H9 (cell line): ENCODE data around the gene HSD11B1L. TPM values are rescaled to one million over a fixed set of nuclear protein-coding genes. Genes with fewer than 3 reads are reported as not detected.
A peak's percentile ranks its signal among the peaks of the same experiment; 100 is the strongest.

Source experiments
- DNase-seq: peaks from one replicate; pipeline ENCODE4 v3.0.0-alpha.2; 2017
- H2AFZ ChIP-seq: one replicate; pipeline ENCODE4 v1.6.1; 2013; ENCODE audit warnings: mild to moderate bottlenecking, low read length, control low read depth, moderate library complexity
- H2AK5ac ChIP-seq: 2 replicates; pipeline ENCODE4 v1.6.1; 2013; ENCODE audit warnings: low read length, control low read depth, mixed read lengths; ENCODE audit not compliant: insufficient read length
- H2BK120ac ChIP-seq: one replicate; pipeline ENCODE4 v1.6.1; 2013; ENCODE audit warnings: low read depth, mild to moderate bottlenecking, low read length, control low read depth, inconsistent platforms; ENCODE audit not compliant: poor library complexity, severe bottlenecking
- H2BK12ac ChIP-seq: 2 replicates; pipeline ENCODE4 v1.6.1; 2013; ENCODE audit warnings: low read length, control low read depth, mixed read lengths, low read depth; ENCODE audit not compliant: insufficient read length
- H2BK15ac ChIP-seq: 2 replicates; pipeline ENCODE4 v1.6.1; 2013; ENCODE audit warnings: low read depth, low read length, control low read depth
- H2BK20ac ChIP-seq: one replicate; pipeline ENCODE4 v1.6.1; 2013; ENCODE audit warnings: low read depth, mild to moderate bottlenecking, low read length, control low read depth, inconsistent platforms; ENCODE audit not compliant: poor library complexity, severe bottlenecking
- H2BK5ac ChIP-seq: 2 replicates; pipeline ENCODE4 v1.6.1; 2013; ENCODE audit warnings: low read length, control low read depth, mixed read lengths; ENCODE audit not compliant: insufficient read length
- H3K14ac ChIP-seq: 2 replicates; pipeline ENCODE4 v1.6.1; 2013; ENCODE audit warnings: low read length, control low read depth; ENCODE audit not compliant: insufficient read depth
- H3K18ac ChIP-seq: 2 replicates; pipeline ENCODE4 v1.6.1; 2013; ENCODE audit warnings: low read depth, mild to moderate bottlenecking, mixed read lengths, low read length, control low read depth; ENCODE audit not compliant: insufficient read length
- H3K23ac ChIP-seq: 2 replicates; pipeline ENCODE4 v1.6.1; 2013; ENCODE audit warnings: low read length, control low read depth, mixed read lengths, low read depth; ENCODE audit not compliant: insufficient read length
- H3K23me2 ChIP-seq: 2 replicates; pipeline ENCODE4 v1.6.1; 2013; ENCODE audit warnings: low read depth, mild to moderate bottlenecking, mixed read lengths, low read length, control low read depth; ENCODE audit not compliant: insufficient read length, poor library complexity, severe bottlenecking
- H3K27ac ChIP-seq: 2 replicates; pipeline ENCODE4 v1.5.1; 2013; ENCODE audit warnings: low read length, control low read depth, mixed read lengths, low read depth; ENCODE audit not compliant: insufficient read length
- H3K27me3 ChIP-seq: 2 replicates; pipeline ENCODE4 v1.6.1; 2013; ENCODE audit warnings: low read length, control low read depth, inconsistent platforms; ENCODE audit not compliant: insufficient read depth
- H3K4ac ChIP-seq: 2 replicates; pipeline ENCODE4 v1.6.1; 2013; ENCODE audit warnings: low read depth, mild to moderate bottlenecking, control low read depth, inconsistent platforms, low read length, moderate library complexity
- H3K4me1 ChIP-seq: 2 replicates; pipeline ENCODE4 v1.6.1; 2013; ENCODE audit warnings: low read length, control low read depth, inconsistent platforms; ENCODE audit not compliant: insufficient read depth
- H3K4me2 ChIP-seq: 2 replicates; pipeline ENCODE4 v1.6.1; 2013; ENCODE audit warnings: low read length, control low read depth, mixed read lengths; ENCODE audit not compliant: insufficient read length, insufficient read depth
- H3K56ac ChIP-seq: 2 replicates; pipeline ENCODE4 v1.6.1; 2013; ENCODE audit warnings: low read depth, mild to moderate bottlenecking, mixed read lengths, low read length, control low read depth; ENCODE audit not compliant: insufficient read length
- H3K79me1 ChIP-seq: 2 replicates; pipeline ENCODE4 v1.6.1; 2013; ENCODE audit warnings: low read depth, mild to moderate bottlenecking, moderate library complexity, low read length, control low read depth, inconsistent platforms; ENCODE audit not compliant: insufficient read depth, poor library complexity, severe bottlenecking
- H3K79me2 ChIP-seq: 2 replicates; pipeline ENCODE4 v1.6.1; 2013; ENCODE audit warnings: low read length, control low read depth, inconsistent platforms; ENCODE audit not compliant: insufficient read depth
- H3K9ac ChIP-seq: 2 replicates; pipeline ENCODE4 v1.6.1; 2013; ENCODE audit warnings: low read length, control low read depth, mixed read lengths; ENCODE audit not compliant: insufficient read length; ENCODE audit errors: extremely low read depth
- H3K9me3 ChIP-seq: one replicate; pipeline ENCODE4 v1.6.1; 2013; ENCODE audit warnings: low read depth, low read length, inconsistent platforms; ENCODE audit not compliant: control insufficient read depth
- H3T11ph ChIP-seq: one replicate; pipeline ENCODE4 v1.6.1; 2013; ENCODE audit warnings: mild to moderate bottlenecking, low read length, control low read depth, inconsistent platforms
- H4K20me1 ChIP-seq: one replicate; pipeline ENCODE4 v1.6.1; 2013; ENCODE audit not compliant: control insufficient read depth, insufficient read length, insufficient read depth
- H4K5ac ChIP-seq: 2 replicates; pipeline ENCODE4 v1.6.1; 2013; ENCODE audit warnings: low read depth, mild to moderate bottlenecking, mixed read lengths, low read length, control low read depth; ENCODE audit not compliant: insufficient read length
- H4K8ac ChIP-seq: replicated peaks from 2 replicates; pipeline ENCODE4 v1.6.1; 2013; ENCODE audit warnings: low read length, control low read depth, mixed read lengths, low read depth; ENCODE audit not compliant: insufficient read length
- H4K91ac ChIP-seq: 2 replicates; pipeline ENCODE4 v1.6.1; 2013; ENCODE audit warnings: low read depth, mild to moderate bottlenecking, moderate library complexity, mixed read lengths, low read length, control low read depth; ENCODE audit not compliant: insufficient read length
- H3K27ac Mint-ChIP-seq, 3 experiments: 2 replicates in 2 of 3; 3 replicates in 1 of 3; pipeline ENCODE4 v1.8.0; 2020 to 2021; ENCODE audit warnings: mixed read lengths in 3 of 3, mild to moderate bottlenecking in 1 of 3, moderate library complexity in 1 of 3
- H3K27me3 Mint-ChIP-seq: 2 replicates; pipeline ENCODE4 v1.8.0; 2021; ENCODE audit warnings: low read depth, mild to moderate bottlenecking, moderate library complexity, mixed read lengths
- H3K36me3 Mint-ChIP-seq, 3 experiments: 2 replicates in 2 of 3; 3 replicates in 1 of 3; pipeline ENCODE4 v1.8.0; 2020 to 2021; ENCODE audit warnings: low read depth in 3 of 3, mixed read lengths in 3 of 3; ENCODE audit not compliant: insufficient read depth in 1 of 3
- H3K4me1 Mint-ChIP-seq, 2 experiments: 2 replicates each; pipeline ENCODE4 v1.8.0; 2020; ENCODE audit warnings: mixed read lengths in 2 of 2
- H3K4me3 Mint-ChIP-seq, 2 experiments: 2 replicates in 1 of 2; 3 replicates in 1 of 2; pipeline ENCODE4 v1.8.0; 2020 to 2021; ENCODE audit warnings: mild to moderate bottlenecking in 2 of 2, mixed read lengths in 2 of 2, moderate library complexity in 1 of 2
- H3K9me3 Mint-ChIP-seq, 2 experiments: 2 replicates in 1 of 2; 3 replicates in 1 of 2; pipeline ENCODE4 v1.8.0; 2020; ENCODE audit warnings: mild to moderate bottlenecking in 2 of 2, mixed read lengths in 2 of 2, moderate library complexity in 1 of 2
- WGBS: extraction: QIAGEN DNeasy Blood & Tissue Kit; methylation state at CpG from one replicate; pipeline ENCODE4 v1.1.7; 2013; ENCODE audit warnings: missing lambda C conversion rate, low lambda C conversion rate, mixed read lengths; ENCODE audit not compliant: insufficient read length; ENCODE audit errors: extremely low coverage; 5-methylcytosine and 5-hydroxymethylcytosine counted together
- total RNA-seq: library from RNA; stranded (reverse); gene quantifications from 2 replicates; pipeline ENCODE4 v1.2.1, GENCODE V29; 2021
- TF ChIP-seq, protein P1 (sequence below): fragments of 200-600 bp; sonication (generic); conservative IDR thresholded peaks from 3 replicates; pipeline ENCODE4 v1.8.0; 2021; ENCODE audit warnings: antibody characterized with exemption, mild to moderate bottlenecking

HSD11B1L gene
- total RNA-seq, 1 experiment from 2014 or later: 9.3 TPM

DNA sequence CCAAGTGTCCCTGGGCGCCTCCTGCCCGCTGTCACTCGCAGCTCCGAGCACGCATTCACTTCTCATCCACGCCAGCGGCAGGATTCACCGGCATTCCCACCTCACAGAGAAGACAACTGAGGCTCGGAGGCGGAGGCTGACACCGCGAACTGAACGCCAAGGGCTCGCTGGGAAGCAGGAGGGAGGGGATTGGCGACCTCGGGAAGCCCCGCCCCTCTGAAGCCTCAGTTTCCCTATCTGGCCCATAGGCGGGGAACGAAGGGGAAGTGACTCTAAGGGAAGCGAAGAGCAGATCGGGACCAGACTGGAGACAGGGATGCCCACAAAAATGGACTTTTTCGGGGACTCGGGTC lies 767 bp upstream of the HSD11B1L start:
- no peaks in the 10 kb centered on the region; the same call in 1 of the 2 replicates for H3K4me1 ChIP-seq
- no peak overlapping the region; the same call in 1 of the 2 replicates for H3K14ac ChIP-seq
- peak overlapping the region; percentile 69 for H3K4me2 ChIP-seq
- H3K56ac ChIP-seq: no peak overlapping the region
- no peak overlapping the region for H2BK5ac ChIP-seq
- Mint-ChIP-seq H3K9me3 (peaks cover 0 to 2% of the 10 kb centered on the region in 2 experiments; a peak in 2 of 5 replicates), H3K4me1 (peaks cover 20 to 27% of the 10 kb centered on the region in 2 experiments), H3K4me3 (peak overlapping the region; percentile 92 to 98), H3K36me3 (peaks cover 0 to 3% (median 0%) of the 10 kb centered on the region in 3 experiments; a peak in 1 of 7 replicates), H3K27me3 (peaks cover 9% of the 10 kb centered on the region), H3K27ac (peak overlapping the region; percentile 38 to 94 (median 93); a peak in 6 of 7 replicates)
- no peak overlapping the region for H2AK5ac ChIP-seq
- H3K23ac ChIP-seq: no peak overlapping the region
- H4K91ac ChIP-seq: no peak overlapping the region
- no peak overlapping the region for H4K8ac ChIP-seq
- H3K9me3 ChIP-seq: no peaks in the 10 kb centered on the region
- no peak overlapping the region for H2BK120ac ChIP-seq
- H4K20me1 ChIP-seq: no peaks in the 10 kb centered on the region
- no peak overlapping the region for H3K4ac ChIP-seq
- no peak overlapping the region for H3K18ac ChIP-seq
- no peak overlapping the region for H2BK15ac ChIP-seq
- H3K23me2 ChIP-seq: peaks cover 14% of the 10 kb centered on the region
- H3T11ph ChIP-seq: no peak overlapping the region
- no peak overlapping the region for H3K27ac ChIP-seq
- H4K5ac ChIP-seq: no peak overlapping the region
- no peaks in the 10 kb centered on the region for H3K79me1 ChIP-seq
- no CpG with 5 or more reads among the region's 23 CpGs for WGBS
- peak overlapping the region; percentile 50 for H3K9ac ChIP-seq
- TF ChIP-seq, protein P1, sequence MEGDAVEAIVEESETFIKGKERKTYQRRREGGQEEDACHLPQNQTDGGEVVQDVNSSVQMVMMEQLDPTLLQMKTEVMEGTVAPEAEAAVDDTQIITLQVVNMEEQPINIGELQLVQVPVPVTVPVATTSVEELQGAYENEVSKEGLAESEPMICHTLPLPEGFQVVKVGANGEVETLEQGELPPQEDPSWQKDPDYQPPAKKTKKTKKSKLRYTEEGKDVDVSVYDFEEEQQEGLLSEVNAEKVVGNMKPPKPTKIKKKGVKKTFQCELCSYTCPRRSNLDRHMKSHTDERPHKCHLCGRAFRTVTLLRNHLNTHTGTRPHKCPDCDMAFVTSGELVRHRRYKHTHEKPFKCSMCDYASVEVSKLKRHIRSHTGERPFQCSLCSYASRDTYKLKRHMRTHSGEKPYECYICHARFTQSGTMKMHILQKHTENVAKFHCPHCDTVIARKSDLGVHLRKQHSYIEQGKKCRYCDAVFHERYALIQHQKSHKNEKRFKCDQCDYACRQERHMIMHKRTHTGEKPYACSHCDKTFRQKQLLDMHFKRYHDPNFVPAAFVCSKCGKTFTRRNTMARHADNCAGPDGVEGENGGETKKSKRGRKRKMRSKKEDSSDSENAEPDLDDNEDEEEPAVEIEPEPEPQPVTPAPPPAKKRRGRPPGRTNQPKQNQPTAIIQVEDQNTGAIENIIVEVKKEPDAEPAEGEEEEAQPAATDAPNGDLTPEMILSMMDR: no peak
- no peak for DNase-seq
- H2BK20ac ChIP-seq: no peak overlapping the region
- H2AFZ ChIP-seq: no peak overlapping the region
- H3K79me2 ChIP-seq: no peaks in the 10 kb centered on the region
- H2BK12ac ChIP-seq: no peak overlapping the region
- H3K27me3 ChIP-seq: no peaks in the 10 kb centered on the region
